NOMO-1 treated with DMSO at 0.1 percent for 48 hours (cell line): ENCODE results near the gene ADAM17.
A peak's percentile ranks its signal among the peaks of the same experiment; 100 is the strongest.
"Not testable (repeated sequence)": the region's sequence is repeated elsewhere in the genome, so short reads cannot be mapped to it uniquely, and the experiment has no call there.

Source experiments
- DNase-seq: peaks from one replicate; lab custom pipeline; 2025; ENCODE audit not compliant: unreplicated experiment; lab: John Stamatoyannopoulos, UW

Gene ADAM17

DNA sequence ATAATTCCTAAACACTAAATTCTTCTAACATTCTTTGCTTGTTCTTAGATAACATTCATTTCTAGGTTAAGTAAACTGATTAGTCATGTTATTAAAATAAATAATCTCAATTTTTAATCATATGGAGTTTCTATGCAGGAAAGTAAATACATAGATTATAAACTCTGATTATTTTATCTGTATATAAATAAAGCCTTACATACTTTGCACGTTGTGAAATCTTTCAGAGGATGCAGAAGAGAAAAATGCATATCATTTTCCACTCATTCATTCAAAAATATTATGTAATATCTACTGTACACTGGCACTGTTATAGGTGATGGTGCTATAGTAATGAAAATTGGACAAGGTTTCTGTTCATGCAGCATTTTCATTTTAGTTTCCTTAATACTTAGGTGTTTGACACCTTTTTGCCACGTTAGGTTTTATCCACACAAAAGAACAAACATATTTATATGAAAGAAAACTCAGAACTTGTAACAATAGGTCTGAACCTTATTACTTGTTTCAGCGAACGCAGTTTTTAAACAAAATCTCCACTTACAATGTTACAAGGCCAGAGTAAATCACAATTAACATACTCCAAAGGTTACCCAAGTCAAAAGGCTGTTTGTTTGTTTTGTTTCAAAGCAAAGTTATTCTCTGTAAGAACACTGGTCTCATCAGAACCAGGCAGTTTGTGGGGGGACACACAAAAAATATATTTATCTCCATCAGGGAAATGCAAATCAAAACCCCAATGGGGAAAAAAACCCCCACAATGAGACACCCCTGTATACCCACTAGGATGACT lies 27.4 kb downstream of the ADAM17 start:
- DNase-seq, result no peak

DNA sequence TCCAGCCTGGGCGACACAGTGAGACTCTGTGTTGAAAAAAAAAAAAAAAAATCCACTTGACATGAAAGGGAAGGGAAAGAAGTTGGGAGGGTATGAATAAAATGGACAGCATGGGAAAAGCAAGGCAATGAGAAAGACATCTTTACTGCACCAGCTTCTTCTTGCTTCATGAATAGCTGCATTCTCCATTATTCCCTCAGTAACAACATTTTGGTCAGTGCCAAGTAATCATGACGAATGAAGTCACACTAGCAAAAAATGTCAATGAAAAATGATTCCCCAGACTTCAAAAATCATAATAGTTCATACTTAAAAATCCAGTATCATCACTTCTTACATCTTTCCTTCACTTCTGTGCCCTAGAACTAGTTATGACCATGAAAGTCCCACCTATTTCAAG lies 30.4 kb downstream of the ADAM17 start:
- no peak for DNase-seq

- DNase-seq, result no peak
These were observed 31.3 kb downstream of the ADAM17 start for GRCh38 chr2:9524291-9524690.

DNA sequence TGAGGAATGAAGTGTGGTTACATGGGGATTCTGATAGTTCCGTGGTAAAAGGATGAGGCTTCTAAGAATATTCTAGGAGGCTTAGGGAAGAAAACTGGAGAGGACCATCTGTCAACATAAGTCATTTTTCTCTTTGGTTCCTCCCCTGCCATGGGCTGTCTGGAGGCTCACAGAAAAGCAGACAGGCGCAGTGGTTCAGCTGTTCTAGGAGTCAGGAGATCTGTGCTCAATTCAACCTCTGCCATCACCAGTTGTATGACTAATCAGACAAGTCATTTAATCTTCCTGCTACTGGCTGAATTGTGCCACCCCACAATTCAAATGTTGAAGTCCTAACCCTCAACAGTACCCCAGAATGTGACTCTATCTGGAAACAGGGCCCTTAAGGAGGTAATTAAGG lies 36.4 kb downstream of the ADAM17 start:
- no peak for DNase-seq

DNA sequence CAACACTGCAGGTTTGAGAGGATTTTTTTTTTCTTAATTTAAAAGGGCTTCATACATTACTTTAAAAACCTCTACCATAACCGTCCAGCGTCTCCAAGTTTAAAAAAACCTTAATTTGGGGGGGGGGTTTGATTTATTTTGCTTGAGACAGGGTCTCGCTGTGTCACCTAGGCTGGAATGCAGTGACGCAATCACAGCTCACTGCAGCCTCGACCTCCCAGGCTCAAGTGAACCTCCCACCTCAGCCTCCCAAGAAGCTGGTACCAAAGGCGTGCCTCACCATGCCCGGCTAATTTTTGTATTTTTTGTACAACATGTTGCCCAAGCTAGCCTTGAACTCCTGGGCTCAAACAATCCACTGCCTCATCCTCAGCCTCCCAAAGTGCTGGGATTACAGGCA lies 36.9 kb downstream of the ADAM17 start:
- DNase-seq, result no peak

- no peak for DNase-seq
These were observed 37.5 kb downstream of the ADAM17 start for GRCh38 chr2:9518163-9518562.

DNA sequence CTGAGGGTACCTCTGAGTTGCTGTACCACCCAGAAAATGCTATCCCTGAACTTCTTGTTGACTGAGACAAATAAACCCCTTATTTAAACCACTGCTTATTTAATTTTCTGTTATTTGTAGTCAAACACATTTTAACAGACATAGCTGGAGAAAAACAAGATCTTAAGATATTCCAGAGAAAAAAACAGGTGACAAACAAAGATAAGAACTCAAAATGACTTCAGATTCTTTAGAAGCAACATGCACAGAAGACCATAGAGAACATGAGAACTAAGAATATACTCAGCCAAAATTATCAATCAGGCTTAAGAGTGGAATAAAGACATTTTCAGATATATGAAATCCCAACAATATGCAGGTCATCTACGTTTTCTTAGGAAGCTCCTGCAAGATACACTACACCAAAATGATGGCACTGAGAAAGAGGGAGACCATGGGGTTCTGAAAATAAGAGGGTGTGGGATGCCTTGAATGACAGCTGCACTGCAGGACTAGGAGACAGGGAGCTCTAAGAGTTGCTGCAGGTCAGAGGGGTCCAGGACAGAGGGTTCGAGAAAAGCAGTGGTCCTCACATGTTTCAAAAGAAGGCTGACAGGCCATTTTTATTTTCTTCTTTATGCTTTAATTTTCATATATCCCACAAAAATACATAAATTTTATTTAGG lies 38.4 kb downstream of the ADAM17 start:
- DNase-seq, result no peak

GRCh38 chr2:9513946-9514345 lies 41.7 kb downstream of the ADAM17 start:
- not testable (repeated sequence) for DNase-seq

GRCh38 chr2:9508931-9509330 lies 46.7 kb downstream of the ADAM17 start:
- DNase-seq, result peak; percentile 4

DNA sequence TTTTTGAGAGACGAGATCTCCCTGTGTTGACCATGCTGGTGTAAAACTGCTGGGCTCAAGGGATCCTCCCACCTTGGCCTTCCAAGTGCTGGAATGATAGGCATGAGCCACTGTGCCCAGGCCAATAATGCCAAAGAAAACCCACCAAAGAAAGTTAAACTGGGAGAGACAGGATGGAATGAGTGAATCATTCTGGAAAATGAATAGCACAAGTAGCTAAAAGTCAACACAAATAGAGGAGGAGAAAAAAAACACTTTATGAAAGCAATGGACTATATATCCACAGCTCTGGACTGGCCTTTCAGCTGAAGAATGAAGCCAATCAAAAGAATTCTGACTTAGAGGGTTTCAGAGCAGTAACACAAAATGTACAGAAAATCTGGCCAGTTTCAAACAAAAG lies 57.4 kb downstream of the ADAM17 start:
- no peak for DNase-seq

DNA sequence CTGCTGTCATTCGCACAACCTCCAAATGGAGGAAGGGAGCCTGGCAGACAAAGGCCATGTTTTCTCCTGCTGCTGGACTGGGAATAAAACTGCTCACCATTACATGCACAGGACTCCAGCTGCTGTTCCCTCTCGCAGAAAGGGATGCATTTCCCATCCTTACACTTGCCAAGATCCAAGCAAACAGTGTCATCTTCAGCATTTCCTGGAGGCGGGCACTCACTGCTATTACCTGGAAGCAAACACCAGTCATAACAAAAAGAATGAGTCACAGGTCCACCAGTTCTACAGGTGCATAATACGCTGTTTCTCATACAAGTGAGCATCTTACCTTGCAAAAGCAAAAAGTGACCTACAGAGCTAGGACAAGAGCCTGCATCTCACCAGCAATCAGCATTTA lies 58.6 kb downstream of the ADAM17 start:
- DNase-seq, result no peak

DNA sequence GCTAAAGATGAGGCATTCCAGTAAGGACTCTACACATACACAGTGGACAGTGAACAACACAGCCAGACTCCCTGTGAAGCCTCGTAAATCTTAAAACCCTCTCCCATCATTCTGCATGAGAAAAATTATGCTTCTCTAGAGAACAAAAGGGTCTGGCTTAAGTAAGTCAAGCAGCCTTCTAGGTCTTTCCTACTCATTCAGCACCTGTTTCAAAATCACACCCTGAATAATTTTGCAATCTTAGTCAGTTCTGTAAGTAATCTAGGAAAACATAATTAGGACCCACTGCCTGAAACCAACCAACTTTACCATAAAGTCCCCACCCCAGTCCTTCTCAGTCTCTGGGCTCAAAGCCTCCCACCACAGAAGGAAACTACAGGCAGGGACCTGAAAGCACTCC lies 61.5 kb downstream of the ADAM17 start:
- no peak for DNase-seq

DNA sequence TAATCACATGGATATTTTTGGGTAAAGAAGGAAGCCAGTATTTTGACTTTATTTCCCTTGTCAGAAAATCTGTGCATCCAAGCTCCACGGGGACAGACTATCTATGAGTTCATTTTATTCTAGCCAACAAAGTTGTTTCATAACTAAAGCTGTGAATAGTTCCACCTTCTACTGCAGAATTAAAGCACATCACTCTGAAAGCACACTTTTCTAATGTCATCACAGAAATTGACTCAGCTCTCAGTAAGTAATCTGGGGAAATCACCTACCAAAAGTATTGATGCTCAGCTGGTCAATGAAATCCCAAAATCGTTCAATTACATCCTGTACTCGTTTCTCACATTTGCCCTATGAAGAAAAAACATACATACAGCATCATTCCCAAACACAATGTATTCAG lies 62.2 kb downstream of the ADAM17 start:
- no peak for DNase-seq

GRCh38 chr2:9492927-9493326 lies 62.7 kb downstream of the ADAM17 start:
- no peak for DNase-seq

GRCh38 chr2:9490789-9491188 lies 64.8 kb downstream of the ADAM17 start:
- no peak for DNase-seq

DNA sequence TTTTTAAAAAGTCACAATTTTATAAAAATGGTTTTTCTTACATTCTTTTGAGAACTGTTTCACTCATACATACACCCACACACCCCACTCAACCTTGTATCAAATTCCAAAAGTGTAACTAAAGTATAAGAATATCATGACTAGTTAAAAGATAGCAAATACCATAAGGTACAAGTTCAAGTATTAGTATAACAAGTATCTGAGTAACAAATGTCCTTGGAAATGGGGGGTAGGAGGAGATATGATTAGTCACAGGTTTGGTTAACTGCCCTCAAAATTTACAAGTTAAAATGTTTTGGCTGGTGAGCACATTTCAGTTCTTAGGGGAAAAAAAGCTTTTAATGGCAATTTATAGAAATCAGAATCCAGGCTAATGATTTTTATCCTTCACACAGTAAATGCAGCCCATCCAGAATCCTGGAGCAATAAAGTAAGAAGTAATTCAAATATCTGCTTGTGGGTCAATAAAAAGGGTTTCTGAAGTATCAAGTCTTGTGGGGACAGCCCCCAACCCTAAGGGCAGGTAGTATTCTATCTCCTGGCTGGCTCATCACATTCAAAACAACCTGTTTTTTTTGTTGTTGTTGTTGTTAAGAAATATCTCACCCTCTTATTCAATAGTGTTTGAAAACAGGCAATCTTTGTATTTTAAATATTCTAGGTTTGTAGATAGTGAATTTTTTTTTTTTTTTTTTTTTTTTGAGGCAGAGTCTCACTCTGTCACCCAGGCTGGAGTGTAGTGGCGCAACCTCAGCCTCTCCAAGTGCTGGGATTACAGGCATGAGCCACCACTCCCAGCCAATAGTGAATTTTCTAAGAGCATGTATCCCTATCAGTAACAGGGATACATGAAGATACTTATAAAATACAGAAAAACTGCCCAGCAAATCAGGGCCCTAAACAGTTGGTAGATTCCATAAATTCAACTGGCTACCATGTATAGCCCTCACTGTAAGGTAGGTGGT lies 66.8 kb downstream of the ADAM17 start:
- DNase-seq, result no peak

- DNase-seq, result no peak
These were observed 71.1 kb downstream of the ADAM17 start for GRCh38 chr2:9484533-9484932.

- DNase-seq, result no peak
These were observed 72.5 kb downstream of the ADAM17 start for GRCh38 chr2:9483107-9483506.

GRCh38 chr2:9480157-9480556 lies 75.5 kb downstream of the ADAM17 start:
- DNase-seq, result no peak

GRCh38 chr2:9478526-9478925 lies 77.1 kb downstream of the ADAM17 start:
- no peak for DNase-seq

DNA sequence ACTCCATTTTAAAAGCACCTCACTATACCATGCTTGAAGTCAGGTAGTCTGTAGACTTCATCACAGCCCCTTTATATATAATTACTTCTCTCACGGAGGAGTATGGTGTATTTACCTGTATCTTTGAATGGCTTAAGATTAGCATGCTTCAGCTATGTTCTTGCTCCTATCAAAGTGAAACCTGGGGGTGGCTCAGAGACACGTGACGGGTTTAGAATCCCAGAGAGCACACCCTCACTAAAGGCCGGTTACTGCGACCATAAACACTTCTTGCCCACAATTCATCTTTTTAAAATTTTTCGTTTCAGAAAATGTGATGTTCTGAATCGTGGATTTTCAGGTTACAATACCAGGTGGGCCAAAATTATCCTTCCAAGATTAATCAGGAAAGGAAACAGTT lies 77.7 kb downstream of the ADAM17 start:
- DNase-seq, result no peak
